Left forelimb (tissue), 1 donor: ENCODE data around the gene TBL2.
"Not testable (repeated sequence)": the region's sequence is repeated elsewhere in the genome, so short reads cannot be mapped to it uniquely, and the experiment has no call there.

Source experiments
- DNase-seq: peaks from one replicate; pipeline ENCODE4 v3.0.0-alpha.2; 2018; ENCODE audit warnings: low spot score

TBL2 gene

DNA sequence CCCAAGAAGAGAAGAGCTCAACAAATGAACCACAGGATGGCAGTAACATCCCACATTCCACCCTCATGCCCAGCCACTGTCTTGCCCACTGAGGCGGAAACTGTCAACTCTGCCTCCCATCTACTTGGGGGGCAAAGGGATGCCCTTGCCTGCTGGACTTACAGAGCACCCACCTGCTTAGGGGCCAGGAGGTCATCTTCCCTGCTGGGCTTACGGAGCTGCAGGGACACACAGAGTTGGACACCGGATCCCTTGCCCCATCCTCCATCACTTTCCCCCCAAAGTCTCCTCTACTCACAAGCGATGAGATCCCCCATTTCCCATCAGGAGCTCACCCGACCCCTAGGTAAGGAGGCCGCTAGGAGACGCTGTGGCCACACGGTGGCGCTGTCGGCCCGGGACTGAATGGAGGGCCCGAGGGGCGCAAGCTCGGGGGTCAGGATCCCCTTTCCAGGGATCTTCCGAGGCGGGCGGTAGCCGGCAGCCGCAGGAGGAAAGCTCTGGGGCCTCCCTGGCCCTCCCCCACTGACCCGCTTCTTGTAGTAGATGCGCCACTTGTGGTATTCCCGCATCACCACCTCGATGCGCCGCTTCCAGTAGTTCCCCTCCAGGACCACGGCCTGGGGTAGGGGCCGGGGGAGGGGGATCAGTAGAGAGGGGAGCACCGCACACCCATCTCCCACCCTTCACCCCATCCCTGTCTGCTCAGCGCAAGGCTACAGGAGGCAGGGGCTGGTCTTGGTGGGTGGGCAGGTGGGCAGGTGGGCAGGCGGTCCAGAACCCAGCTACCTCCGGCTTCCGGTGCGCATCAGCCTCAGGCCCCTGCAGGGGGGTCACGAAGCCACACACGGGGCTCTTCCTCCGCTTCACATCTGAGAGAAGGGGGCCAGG, 28.7 kb upstream of the TBL2 start:
- DNase-seq: peak; percentile 79

DNA sequence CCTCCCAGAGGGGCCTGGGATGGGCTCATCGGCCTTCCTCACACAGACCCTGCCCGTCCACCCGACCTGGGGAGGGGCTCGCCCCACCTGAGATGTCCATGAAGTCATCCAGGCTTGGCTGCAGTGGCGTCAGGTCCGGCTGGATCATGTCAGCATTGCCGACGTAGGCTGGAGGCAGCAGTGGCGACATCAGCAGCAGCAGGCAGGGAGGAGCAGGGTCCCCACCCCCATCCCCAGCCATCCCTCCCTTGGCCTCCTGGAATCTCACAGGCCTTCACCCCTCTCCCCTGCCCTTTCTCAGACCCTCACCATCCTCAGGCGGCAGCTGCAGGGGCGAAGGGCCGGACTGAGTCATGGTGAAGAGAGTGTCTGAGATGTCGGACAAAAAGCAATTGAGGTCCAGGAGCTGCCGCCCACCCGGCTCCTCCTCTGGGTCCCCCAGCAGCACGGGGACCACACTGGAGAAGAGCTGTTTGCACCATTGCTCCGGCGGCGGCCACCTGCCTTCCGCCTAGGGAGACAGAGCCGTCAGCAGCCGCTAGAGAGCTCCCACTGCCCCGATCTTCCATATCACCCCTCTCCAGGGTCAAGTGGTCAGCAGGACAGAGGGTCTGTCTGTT, 27.3 kb upstream of the TBL2 start:
- DNase-seq: no peak

DNA sequence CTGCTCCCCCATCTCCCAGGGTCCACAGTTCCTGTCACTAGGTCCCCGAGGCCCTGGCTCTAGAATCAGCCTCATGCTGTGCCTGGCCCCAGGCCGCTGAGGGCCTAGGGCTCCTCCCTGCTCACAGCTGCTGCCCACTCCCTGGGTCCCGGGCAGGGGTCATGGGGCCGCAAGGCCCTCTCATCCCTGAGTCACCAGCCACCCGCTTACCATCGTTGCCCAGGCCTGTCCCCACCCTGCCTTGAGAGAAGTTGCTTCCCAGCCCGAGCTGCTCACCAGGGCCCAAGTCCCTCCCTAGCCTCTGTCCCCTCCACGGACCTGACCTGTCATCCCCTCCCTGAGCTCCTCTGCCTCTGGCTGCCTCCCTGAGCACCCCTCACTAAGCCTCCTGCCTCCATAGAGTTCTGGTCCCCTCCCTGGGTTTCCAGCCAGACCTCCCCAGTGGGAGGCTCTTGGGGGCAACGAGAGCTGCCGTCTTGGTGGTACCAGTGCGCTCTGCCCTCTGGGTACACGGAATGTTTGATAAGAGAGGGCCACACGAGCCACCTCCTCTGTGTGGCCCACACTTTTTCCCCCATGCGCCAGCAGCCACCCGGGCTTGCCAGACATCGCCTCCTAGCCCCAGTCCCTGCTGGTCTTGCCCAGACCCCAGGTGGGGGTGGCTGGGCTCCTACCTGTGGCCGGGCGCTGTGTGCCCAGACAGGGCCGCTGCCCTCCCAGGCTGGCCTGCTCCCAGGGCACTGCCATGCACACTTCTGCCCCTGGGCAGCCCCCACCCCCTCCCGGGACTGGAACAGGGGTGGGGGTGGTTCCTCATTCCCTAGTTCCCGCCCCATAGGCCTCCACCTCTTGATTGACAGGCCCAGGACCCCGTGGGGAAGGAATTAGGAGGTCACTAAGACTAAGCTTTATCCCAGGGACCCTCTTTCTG, 24.6 kb upstream of the TBL2 start:
- no peak for DNase-seq

DNA sequence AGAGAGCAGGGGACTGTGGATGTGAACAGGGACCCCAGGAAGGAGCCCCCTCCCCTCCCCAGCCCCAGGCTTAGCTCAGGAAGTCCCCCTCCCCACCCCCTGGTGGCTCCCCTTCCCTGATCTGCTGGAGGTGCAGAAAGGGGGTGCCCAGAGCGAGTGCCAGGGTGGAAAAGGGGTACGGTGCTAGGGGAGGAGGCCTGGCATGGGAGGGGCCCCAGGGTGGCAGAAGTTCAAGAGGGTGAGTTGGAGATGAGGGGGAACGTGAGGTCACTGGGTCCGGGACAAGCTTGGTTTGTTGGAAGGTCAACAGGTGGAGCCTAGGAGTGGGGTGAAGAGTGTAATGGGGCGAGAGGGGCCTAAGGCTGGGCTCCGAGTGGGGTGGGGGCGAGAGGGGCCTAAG, 21.5 kb upstream of the TBL2 start:
- no peak for DNase-seq

DNA sequence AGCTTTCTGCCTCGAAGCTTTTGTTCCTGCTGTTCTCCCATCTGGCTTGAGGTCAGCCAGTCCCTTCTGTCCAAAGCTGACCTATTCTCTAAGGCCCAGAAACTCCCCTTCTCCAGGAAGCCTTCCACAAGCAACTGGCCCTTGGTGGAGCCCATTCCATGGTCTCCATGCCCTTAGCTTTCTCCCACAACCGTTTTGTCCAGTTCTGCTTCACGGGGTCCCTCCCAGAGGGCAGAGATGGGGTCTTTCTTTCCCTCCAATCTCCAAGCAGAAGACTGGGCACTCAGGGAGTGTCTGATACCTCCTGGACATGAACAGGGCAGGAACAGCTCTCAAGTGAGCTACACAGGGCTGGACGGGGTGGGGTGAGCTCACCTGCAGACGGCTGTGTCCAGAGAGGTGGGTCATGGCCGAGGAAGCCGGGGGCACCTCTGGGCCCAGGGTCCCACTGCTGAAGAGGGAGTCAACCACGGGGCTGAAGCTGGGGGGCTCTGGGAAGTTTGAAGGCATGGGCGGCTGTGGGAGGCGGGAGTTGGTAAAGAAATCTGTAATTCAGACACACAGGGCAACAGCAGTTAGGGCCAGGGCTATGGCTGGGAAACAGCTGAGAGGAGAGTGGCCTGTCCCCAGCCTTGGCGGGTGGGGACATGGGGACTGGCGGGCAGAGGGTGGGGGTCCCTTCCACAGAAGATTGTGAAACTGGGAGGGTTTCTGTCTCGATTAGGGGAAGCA, 20.9 kb upstream of the TBL2 start:
- DNase-seq: no peak

DNA sequence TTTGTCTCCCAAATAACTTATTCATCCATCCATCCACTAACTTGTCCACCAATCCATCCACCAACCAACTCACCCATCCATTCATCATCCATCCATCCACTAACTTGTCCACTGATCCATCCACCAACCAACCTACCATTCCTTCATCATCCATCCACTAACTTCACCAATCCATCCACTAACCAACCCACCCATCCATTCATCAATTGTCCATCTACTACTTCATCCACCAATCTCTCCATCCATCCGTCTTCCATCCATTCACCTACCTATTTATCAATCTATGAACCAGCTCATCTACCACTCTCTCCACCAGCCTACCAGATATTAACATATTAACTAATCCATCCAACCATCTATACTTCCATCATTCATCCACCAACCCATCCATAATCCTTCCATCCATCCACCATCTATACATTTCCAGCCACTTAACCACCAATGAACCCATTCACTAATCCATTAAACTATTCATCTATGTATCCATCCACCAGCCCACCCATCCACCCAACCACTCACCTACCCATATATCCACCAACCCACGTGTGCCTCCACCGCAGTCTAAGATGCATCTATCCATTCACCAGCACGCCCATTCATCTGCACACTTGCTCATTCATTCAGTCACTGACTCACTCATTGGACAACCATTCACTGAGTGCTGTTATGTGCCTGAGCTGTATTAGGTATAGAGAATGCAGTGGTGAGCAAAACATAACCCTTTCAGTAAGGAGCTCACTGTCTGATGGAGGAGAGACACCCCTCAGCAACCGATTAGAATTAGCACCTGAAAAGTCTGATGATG, 19.8 kb upstream of the TBL2 start:
- DNase-seq: no peak

DNA sequence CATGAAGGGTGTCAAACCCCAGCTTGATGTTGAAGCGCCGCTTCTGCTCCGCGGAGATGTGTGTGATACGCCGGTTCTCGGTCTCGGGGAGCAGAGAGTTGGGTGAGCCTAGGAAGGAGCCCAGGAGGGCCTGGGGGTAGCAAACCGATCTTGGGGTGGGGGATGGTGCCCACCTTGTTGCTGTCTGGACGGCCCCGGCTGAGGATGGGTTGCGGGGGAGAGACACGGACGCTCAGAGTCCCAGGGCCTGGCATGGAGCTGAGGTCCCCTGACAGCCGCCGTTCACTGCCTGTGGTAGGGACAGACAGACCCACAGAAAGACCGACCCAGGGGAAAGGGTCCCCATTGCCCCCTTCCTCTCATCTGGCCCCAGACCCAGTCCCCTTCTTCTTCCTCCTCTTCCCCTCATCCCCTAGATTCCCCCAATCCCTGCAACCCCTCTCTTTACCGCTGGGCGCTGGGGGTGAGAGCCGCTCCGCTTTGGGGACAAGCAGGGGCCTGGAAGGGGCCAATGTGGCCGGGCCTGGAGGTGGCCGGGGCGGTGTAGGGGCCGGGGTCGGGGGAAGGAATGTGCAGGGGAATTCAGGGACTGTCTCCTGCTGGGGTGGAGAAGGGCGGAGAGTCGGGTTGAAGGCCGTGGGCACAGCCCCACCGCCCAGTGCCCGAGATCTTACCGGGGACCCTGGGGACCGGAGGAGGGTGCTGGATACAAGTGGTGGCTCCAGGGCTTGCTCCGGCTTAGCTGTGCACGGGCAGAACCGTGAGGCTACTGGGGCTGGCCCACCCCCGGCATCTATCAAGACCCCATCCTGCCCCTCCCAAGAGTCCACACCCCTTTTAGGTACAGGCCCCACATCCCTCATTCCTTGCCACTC, 18.0 kb upstream of the TBL2 start:
- no peak for DNase-seq

DNA sequence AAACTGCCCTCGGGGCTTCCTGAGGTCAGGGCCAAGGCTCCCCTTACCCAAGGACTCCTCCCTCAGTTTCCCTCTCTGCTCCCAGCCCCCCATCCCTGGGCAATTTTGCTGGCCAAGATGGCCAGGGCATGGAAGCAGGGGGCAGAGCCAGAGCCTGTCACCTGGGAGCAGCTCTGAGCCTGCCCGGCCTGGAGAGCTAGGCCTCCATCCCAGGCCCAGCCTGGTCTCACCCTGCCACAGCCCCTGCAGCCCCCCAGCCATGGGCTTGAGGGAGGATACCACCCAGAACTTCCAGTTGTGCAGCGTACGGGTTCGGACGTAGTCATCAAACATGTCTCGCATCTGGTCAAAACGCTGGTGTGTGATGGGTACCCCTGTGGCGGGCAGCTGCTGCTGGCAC, 17.0 kb upstream of the TBL2 start:
- no peak for DNase-seq

DNA sequence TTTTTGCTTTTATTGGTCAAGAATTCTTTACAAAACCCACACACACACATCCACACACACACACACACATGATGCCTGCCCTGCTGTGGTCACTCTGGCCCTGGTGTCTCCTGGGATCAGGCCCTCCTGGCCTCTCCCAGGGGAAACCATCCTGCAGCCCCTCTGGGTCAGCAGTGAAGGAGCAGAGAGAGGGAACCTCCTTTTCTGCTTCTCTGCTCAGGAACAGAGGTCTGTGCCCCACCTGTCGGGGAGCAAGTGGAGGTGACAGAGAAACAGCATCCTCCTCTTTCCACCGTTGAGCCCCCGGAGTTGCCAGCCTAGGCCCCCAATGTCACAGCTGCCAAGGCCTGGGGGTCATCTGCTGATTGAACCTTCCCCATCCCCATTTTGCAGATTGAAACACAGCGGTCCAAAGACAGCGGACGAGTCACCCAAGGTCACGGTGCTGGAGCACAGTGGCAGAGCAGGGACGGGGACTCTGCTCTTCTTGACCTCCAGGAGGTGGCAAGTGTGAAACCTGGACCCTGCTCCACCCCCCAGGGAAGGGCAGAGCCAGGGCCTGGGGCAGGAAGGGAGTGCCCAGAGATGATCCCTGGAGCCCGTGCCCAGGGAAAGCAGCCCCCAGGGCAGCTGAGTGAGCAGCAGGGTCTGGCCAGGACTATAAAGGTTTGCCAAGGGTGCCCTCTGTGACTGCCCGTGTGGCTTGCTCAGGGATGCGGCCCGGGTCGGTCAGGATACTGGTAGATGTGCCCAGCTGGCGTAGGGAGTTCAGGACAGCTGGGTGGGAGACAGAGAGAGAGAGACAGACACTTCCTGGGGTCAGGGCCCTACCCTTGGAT, 15.0 kb upstream of the TBL2 start:
- DNase-seq: no peak

DNA sequence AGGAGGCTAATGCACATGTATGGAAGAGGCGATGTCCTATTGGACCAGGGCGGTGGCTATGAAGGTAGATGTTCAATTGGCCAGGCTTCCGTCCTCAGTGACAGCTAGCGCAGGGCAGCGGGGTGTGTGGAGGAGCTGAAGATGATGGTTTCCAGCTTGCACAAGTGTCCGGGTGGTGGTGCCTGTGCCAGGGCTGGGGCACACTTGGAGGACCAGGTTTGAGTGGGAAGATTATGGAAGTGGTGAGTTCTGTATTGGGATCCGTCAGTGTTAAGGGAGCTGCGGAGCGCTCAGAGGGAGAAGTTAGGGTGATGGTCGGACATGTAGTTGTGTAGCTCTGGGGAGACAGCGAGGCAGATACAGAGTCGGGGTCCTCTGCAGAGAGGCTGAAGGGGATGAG, 8.5 kb upstream of the TBL2 start:
- no peak for DNase-seq

DNA sequence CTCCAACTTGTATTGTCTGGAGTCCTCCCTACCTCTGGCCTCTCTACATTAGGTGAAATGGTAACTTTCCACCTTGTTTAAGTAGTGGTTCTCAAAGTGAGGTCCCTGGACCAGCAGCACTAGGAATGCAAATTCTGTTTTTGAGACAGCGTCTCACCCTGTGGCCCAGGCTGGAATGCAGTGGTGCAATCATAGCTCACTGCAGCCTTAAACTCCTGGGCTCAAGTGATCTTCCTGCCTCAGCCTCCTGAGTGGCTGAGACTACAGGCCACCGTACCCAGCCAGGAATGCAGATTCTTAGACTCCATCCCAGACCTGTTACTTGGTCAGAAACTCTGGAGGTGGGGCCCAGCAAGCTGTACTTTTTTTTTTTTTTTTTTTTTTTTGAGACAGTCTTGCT, 6.8 kb upstream of the TBL2 start:
- DNase-seq: no peak

DNA sequence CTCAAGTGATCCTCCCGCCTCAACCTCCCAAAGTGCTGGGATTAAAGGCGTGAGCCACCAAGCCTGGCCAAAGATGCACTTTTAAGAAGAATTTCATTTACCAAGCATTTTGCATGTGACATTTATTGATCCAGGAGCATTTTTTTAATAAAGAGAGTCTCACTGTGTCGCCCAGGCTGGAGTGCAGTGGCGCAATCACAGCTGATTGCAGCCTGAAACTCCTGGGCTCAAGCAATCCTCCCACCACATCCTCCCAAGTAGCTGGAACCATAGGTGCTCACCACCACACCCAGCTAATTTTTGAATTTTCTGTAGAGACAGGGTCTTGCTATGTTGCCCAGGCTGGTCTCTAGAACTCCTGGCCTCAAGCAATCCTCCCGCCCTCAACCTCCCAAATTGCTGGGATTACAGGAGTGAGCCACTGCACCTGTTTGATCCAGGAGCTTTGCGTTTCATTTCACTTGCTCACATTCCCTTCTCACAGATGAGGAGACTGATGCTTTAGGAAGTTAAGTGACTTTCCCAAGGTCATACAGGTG, 4.4 kb upstream of the TBL2 start:
- no peak for DNase-seq

DNA sequence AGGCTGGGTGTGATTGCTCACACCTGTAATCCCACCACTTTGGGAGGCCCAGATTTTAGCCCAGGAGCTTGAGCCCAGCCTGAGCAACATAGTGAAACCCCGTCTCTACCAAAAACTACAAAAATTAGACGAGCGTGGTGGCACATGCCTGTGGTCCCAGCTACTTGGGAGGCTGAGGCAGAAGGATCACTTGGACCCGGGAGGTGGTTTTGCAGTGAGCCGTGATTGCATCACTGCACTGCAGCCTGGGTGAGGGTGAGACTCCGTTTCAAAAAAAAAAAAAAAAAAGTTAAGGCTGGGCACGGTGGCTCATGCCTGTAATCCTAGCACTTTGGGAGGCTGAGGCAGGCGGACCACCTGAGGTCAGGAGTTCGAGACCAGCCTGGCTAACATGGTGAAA, 2.6 kb upstream of the TBL2 start:
- DNase-seq: not testable (repeated sequence)

DNA sequence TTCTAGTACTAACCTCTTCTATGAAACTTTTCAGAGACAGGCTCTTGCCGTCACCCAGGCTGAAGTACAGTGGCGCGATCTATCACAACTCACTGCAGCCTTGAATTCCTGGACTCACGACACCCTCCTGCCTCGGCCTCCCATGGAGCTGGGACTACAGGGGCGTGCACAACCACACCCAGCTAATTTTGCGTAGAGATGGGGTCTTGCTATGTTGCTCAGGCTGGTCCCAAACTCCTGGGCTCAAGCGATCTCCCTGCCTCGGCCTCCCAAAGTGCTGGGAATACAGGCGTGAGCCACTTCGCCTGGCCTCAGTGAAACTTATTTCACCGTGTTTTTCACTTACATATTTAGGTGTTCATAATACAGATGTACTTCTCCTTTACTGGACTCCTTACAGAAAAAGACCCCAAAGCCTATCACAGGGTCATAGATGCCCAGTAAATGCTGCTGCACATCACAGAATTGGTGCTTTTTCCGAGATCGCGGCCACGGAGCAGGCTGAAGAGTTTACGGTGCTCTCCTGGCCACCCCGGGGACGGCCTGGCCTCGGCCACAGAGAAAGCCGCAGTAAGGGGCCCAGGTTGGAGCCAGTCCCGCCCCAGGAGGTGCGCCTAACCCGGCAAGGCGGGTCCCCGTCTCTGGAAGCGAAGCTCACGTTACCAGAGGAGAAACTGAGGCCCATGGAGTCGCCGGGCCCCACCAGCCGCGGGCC, 595 bp downstream of the TBL2 start:
- DNase-seq: no peak

DNA sequence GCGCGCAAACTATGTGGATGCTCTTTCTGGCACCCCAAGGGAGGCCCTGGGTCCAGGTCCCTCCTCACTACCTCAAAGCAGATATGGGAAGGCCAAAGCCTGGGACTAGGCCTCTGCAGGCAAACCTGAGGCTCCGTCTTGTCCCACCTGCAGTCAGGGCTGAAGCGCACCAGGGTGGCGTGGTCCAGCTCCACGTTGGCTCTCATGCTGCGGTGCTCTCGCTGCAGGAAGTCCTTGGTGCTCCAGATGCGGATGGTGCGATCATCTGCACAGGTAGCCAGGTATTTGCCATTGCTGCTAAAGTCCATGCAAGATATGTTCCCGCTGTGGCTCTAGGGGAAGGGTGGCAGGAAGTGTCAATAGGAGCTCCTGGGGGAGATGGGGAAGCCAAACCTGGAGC, 4.6 kb downstream of the TBL2 start:
- DNase-seq: no peak

DNA sequence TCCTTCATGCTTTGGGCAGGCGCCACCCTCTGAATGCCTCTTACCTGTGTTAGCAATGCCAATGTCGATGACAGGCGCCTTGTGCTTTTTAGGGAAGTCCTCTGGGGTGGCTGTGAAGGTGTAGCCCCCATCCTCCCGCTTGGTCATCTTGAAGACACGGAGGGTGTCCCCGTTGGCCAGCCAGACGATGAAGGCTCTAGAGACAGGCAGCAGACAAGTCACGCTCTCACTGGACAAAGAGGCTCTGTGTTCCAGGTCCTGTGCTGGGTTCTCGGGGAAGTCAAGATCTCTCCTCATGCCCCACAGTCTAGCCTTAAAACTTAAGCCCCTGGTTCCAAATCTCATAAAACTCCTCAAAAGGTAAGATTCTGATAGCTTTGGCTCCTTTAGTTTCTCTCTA, 5.1 kb downstream of the TBL2 start:
- no peak for DNase-seq

DNA sequence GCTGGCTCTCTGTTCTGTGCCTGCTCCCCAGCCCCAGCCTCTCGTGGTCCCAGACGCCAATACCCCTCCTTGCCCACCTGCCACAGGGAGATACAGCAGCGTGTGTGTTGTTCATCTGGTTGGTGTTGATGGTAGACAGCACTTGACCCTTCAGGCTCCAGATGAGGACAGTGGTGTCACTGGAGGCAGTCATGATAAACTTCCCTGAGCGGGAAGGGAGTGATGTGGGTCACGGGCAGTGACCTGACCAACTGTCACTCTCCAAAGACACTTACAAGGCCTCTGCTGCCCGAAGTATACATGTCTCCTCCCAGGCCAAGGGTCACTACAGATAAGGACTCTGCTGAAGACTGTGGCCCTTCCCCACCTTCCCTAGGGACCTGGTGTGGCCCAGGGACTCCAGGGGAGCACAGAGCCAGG, 5.6 kb downstream of the TBL2 start:
- DNase-seq: no peak

DNA sequence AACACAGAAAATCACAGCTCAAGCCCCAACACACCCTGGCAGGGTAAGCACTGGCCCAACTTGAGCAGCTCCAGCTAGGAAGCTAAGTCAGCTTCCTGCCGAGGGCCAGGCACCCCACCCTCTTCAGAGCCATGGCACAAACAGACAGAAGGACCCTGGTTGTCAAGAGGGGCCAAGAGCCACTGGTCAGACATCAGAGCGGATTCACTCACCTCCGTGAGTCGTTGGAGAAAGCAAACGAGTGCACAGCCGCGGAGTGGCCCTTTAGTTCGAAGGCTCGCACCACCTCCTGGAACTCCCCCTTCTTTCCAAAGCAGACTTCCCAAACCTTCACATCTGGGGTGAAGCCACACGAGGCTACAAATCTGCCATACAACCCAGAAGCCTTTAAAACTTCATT, 7.4 kb downstream of the TBL2 start:
- no peak for DNase-seq
